Panc1 (cell line): Measurements from ENCODE around the gene PCBP4. TPM values are rescaled to one million over a fixed set of nuclear protein-coding genes. Genes with fewer than 3 reads are reported as not detected.

Source experiments
- ATAC-seq: fragments of 200-7000 bp; cut with Tn5 transposase; 2 replicates; pipeline ENCODE4 v1.9.1; 2020; ENCODE audit warnings: mild to moderate bottlenecking, moderate library complexity
- BruUV-seq: library from RNA; stranded (reverse); fragments of 400-500 nt; replicated peaks from 2 replicates; lab custom pipeline; 2021; lab: Mats Ljungman, UMichigan
- CTCF ChIA-PET: fragments of 300-600 bp; sonication (Branson Sonifier 250); formaldehyde crosslinking; loops from one replicate; lab custom pipeline; 2022; ENCODE audit warnings: antibody characterized with exemption; lab: Charles Lee
- POLR2A ChIA-PET: fragments of 300-600 bp; sonication (Branson Sonifier 250); formaldehyde crosslinking; loops from one replicate; lab custom pipeline; 2022; ENCODE audit warnings: antibody characterized with exemption; lab: Charles Lee
- DNase-seq: peaks from one replicate; pipeline ENCODE4 v3.0.0-alpha.2; 2010; ENCODE audit warnings: low read depth, low spot score
- H3K27ac ChIP-seq: 2 replicates; pipeline ENCODE4 v1.5.1; 2011; ENCODE audit warnings: mild to moderate bottlenecking, low read length, inconsistent platforms
- H3K27me3 ChIP-seq: fragments of 200-500 bp; sonication (Bioruptor generic); 2 replicates; pipeline ENCODE4 v1.6.0; 2014; ENCODE audit warnings: low read length, inconsistent platforms; ENCODE audit not compliant: control insufficient read depth, insufficient read depth
- H3K36me3 ChIP-seq: fragments of 200-500 bp; sonication (Bioruptor generic); 2 replicates; pipeline ENCODE4 v1.5.1; 2014; ENCODE audit warnings: inconsistent platforms, mild to moderate bottlenecking, low read length, moderate library complexity; ENCODE audit not compliant: control insufficient read depth, insufficient read depth
- H3K4me1 ChIP-seq: 2 replicates; pipeline ENCODE4 v1.5.1; 2011; ENCODE audit warnings: inconsistent platforms, mild to moderate bottlenecking, low read length, moderate library complexity; ENCODE audit not compliant: control insufficient read depth, insufficient read depth
- H3K4me3 ChIP-seq, 2 experiments: 2 replicates each; pipeline ENCODE4 v1.5.1; 2011 to 2012; ENCODE audit warnings: low read depth in 2 of 2, low read length in 2 of 2, mild to moderate bottlenecking in 2 of 2, inconsistent platforms in 1 of 2, moderate library complexity in 1 of 2
- H3K9me3 ChIP-seq: fragments of 200-500 bp; sonication (Bioruptor generic); 2 replicates; pipeline ENCODE4 v1.5.1; 2014; ENCODE audit warnings: low read depth, mild to moderate bottlenecking, inconsistent platforms, low read length, moderate library complexity; ENCODE audit not compliant: control insufficient read depth, insufficient read depth
- CTCF ChIP-seq: fragments of 450-650 bp; IDR thresholded peaks from 2 replicates; pipeline ENCODE4 v1.5.1; 2017; ENCODE audit warnings: mild to moderate bottlenecking
- POLR2AphosphoS5 ChIP-seq: IDR thresholded peaks from 2 replicates; pipeline ENCODE4 v1.6.1; 2012; ENCODE audit warnings: mild to moderate bottlenecking, low read depth, low read length, moderate library complexity
- REST ChIP-seq, 2 experiments: IDR thresholded peaks; 2 replicates each; pipeline ENCODE4 v1.6.1; 2011 to 2012; ENCODE audit warnings: low read depth in 2 of 2, control low read depth in 1 of 2, low read length in 1 of 2, mild to moderate bottlenecking in 1 of 2, moderate library complexity in 1 of 2; ENCODE audit not compliant: insufficient read depth in 1 of 2
- SIN3A ChIP-seq: IDR thresholded peaks from 2 replicates; pipeline ENCODE4 v1.6.1; 2012; ENCODE audit warnings: low read depth, mild to moderate bottlenecking, low read length, moderate library complexity, borderline replicate concordance; ENCODE audit not compliant: insufficient read depth
- TCF7L2 ChIP-seq: IDR thresholded peaks from 2 replicates; pipeline ENCODE4 v1.6.1; 2011; ENCODE audit warnings: mild to moderate bottlenecking, low read depth, low read length, inconsistent platforms
- in situ Hi-C: cut with HindIII; loops from 2 replicates; pipeline ENCODE4 v1.10.0; 2016; ENCODE audit warnings: low sequenced_read_pairs, low pct_unique_long_range_greater_than_20kb
- intact Hi-C: fragments of 100-400 bp; cut with micrococcal nuclease; formaldehyde crosslinking; loops from one replicate; pipeline ENCODE4 v1.10.0; 2022; ENCODE audit not compliant: unreplicated experiment
- total RNA-seq: library from RNA; stranded (reverse); gene quantifications from one replicate; pipeline ENCODE4 v1.2.1, GENCODE V29; 2021; ENCODE audit not compliant: unreplicated experiment

PCBP4 gene
- total RNA-seq, 1 experiment from 2014 or later = 58.0 TPM

GRCh38 chr3:51970606-51971300 is 3.5 kb upstream of the PCBP4 start:
- Histone ChIP-seq H3K36me3 (no peaks in the 10 kb centered on the region; the same call in 1 of the 2 replicates), H3K4me1 (peaks cover 24% of the 10 kb centered on the region), H3K27ac (no peak overlapping the region), H3K9me3 (no peaks in the 10 kb centered on the region), H3K27me3 (no peaks in the 10 kb centered on the region), H3K4me3 (no peak overlapping the region)
- ATAC-seq = no peak
- TF ChIP-seq REST (IDR thresholded peaks at IDR 0.05; ENCODE audit: insufficient read depth in 1 of 2, low read depth in 2 of 2, low read length in 1 of 2) (no peak), POLR2AphosphoS5 (no peak), SIN3A (no peak), TCF7L2 (no peak), CTCF (no peak)
- ChIA-PET POLR2A (interaction anchor here (0.6 kb wide), 1 partner anchor 145 kb away, joined by 3 read pairs; no protein-coding TSS in a partner anchor), CTCF (no interaction called here)
- intact Hi-C loops = no loop called here
- no TSS peak for BruUV-seq
- no peak for DNase-seq
- in situ Hi-C loops = no loop called here

- Histone ChIP-seq H3K4me3 (no peak overlapping the region), H3K27ac (no peak overlapping the region), H3K27me3 (no peaks in the 10 kb centered on the region), H3K4me1 (peaks cover 20% of the 10 kb centered on the region), H3K36me3 (no peaks in the 10 kb centered on the region; the same call in 1 of the 2 replicates), H3K9me3 (no peaks in the 10 kb centered on the region)
- TF ChIP-seq POLR2AphosphoS5 = no peak
- TF ChIP-seq REST (IDR thresholded peaks at IDR 0.05; ENCODE audit: insufficient read depth in 1 of 2, low read depth in 2 of 2, low read length in 1 of 2) = no peak
- TF ChIP-seq SIN3A = no peak
- TF ChIP-seq TCF7L2 = no peak
- no peak for TF ChIP-seq CTCF
- intact Hi-C loops = no loop called here
- ATAC-seq = no peak
- no peak for DNase-seq
- POLR2A ChIA-PET = interaction anchor here (0.6 kb wide), 1 partner anchor 144 kb away, joined by 3 read pairs; no protein-coding TSS in a partner anchor
- CTCF ChIA-PET = no interaction called here
- BruUV-seq = no TSS peak
- in situ Hi-C loops = no loop called here
Measured at GRCh38 chr3:51969841-51970240, 2.6 kb upstream of the PCBP4 start.
